ENCODE measurements around the gene TNP2. TPM values are rescaled to one million over a fixed set of nuclear protein-coding genes. Genes with fewer than 3 reads are reported as not detected.

TNP2 gene
- total and polyA plus RNA-seq, 9 of the 15 experiments (the other 6 are each of a cell fraction or from before 2014, with no cell fraction given) = not detected

DNA sequence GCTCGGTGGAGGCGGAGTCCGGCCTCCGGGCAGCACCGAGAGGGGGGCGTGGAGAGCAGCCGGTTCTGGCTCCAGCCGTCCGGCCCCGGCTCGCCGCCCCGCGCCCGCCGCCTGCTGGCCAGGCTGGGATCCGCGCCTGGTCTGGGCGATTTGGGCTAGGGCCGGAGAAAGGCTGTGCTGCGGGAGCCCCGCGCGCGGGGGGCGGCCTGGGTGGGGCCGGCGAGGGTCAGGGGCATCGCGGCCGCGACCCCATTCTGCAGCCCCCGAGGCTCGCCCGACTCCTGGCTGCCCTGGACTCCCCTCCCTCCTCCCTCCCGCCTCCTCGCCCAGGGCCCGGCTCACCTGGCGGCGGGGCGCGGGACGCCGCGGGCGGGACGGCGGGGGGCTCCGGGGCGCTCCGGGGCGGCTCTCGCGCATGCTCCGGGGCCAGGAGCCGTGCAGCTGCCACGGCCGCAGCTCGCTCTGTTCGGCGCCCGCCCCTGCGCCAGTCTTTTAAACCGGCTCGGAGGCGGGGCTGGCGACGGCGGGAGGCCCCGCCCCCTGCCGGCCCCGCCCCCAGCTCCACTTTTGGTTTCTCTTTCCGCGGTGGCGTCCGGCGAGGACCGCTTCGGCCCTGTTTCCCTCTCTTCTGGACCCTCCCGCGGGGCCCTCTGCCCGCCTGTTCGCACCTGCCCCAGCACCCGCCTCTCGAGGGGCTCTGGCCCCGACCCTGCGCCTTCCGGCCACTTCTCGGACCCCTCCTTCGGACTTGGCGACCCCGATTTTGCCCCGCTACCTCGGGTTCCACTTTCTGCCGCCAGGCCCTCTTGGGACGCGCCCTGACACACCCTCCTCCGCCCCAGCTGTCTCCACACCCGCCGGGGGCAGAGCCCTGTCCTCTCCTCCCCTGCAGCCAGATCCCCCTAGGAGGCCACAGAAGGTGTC is 13.1 kb downstream of the TNP2 start, which contains the start of gene SOCS1 (continued):
- TF ChIP-seq NR4A1 (CRISPR knock-in tag; IDR thresholded peaks at IDR 0.05) = no peak
- TF ChIP-seq NR4A1 (tag; IDR thresholded peaks at IDR 0.05) = no peak; the same call in 1 of the 2 replicates
- TF ChIP-seq ZNF41 (CRISPR knock-in tag; conservative IDR thresholded peaks at IDR 0.05) = no peak
- no peak for TF ChIP-seq TBL1XR1 (IDR thresholded peaks at IDR 0.05; ENCODE audit: low read length in 2 of 2)
- TF ChIP-seq SPI1 (IDR thresholded peaks at IDR 0.05; ENCODE audit: borderline replicate concordance, low read depth, low read length) = no peak
- TF ChIP-seq, protein P1, sequence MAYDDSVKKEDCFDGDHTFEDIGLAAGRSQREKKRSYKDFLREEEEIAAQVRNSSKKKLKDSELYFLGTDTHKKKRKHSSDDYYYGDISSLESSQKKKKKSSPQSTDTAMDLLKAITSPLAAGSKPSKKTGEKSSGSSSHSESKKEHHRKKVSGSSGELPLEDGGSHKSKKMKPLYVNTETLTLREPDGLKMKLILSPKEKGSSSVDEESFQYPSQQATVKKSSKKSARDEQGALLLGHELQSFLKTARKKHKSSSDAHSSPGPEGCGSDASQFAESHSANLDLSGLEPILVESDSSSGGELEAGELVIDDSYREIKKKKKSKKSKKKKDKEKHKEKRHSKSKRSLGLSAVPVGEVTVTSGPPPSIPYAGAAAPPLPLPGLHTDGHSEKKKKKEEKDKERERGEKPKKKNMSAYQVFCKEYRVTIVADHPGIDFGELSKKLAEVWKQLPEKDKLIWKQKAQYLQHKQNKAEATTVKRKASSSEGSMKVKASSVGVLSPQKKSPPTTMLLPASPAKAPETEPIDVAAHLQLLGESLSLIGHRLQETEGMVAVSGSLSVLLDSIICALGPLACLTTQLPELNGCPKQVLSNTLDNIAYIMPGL (CRISPR knock-in tag; IDR thresholded peaks at IDR 0.05) = peak; percentile 39; the same call in 1 of the 2 replicates
- no peak for TF ChIP-seq BRF1 (IDR thresholded peaks at IDR 0.05; ENCODE audit: borderline replicate concordance, extremely low read depth, insufficient read length)
- peak; percentile 77 for TF ChIP-seq HDAC2 (IDR thresholded peaks at IDR 0.05)
- TF ChIP-seq SIN3B (IDR thresholded peaks at IDR 0.05; ENCODE audit: low read depth) = peak; percentile 74
- peak; percentile 90 for TF ChIP-seq RBBP5 (IDR thresholded peaks at IDR 0.05; ENCODE audit: borderline replicate concordance, insufficient read depth, low read length, poor library complexity, severe bottlenecking)
- no peak for TF ChIP-seq IFI16 (CRISPR knock-in tag; IDR thresholded peaks at IDR 0.05)
- no peak for TF ChIP-seq ZNF224 (CRISPR knock-in tag; IDR thresholded peaks at IDR 0.05)
- TF ChIP-seq CAMTA2 (CRISPR knock-in tag; conservative IDR thresholded peaks at IDR 0.05) = no peak
- no peak for TF ChIP-seq JUNB (CRISPR knock-in tag; conservative IDR thresholded peaks at IDR 0.05)
- no peak for TF ChIP-seq ZNF143 (CRISPR knock-in tag; IDR thresholded peaks at IDR 0.05)
- TF ChIP-seq NFXL1 (CRISPR knock-in tag; IDR thresholded peaks at IDR 0.05) = no peak
- no peak for TF ChIP-seq ATF1 (CRISPR knock-in tag; IDR thresholded peaks at IDR 0.05)
- TF ChIP-seq ATF1 (tag; IDR thresholded peaks at IDR 0.05) = no peak
- peak in 1 of 2 experiments; percentile 92 for TF ChIP-seq MAZ (CRISPR knock-in tag; conservative IDR thresholded peaks at IDR 0.05 in 1 of 2, IDR thresholded peaks at IDR 0.05 in 1 of 2)
- TF ChIP-seq ZNF274 (IDR thresholded peaks at IDR 0.05; ENCODE audit: borderline replicate concordance, low read depth, low read length) = no peak
- no peak for TF ChIP-seq ZNF239 (CRISPR knock-in tag; IDR thresholded peaks at IDR 0.05)
- peak; percentile 89 for TF ChIP-seq KLF13 (tag; IDR thresholded peaks at IDR 0.05; ENCODE audit: borderline replicate concordance, low read depth)
- no peak for TF ChIP-seq ZNF175 (CRISPR knock-in tag; IDR thresholded peaks at IDR 0.05; ENCODE audit: low read depth)

All from K562 (cell line).